Stimulated activated CD8-positive, alpha-beta memory T cell treated with anti-CD3 and anti-CD28 coated beads, Interleukin-2, amount 100 ng/mL, for 1 hour (primary cell): ENCODE data around the gene KRTAP2-4.
"Not testable (repeated sequence)": the region's sequence is repeated elsewhere in the genome, so short reads cannot be mapped to it uniquely, and the experiment has no call there.

Experiments
- DNase-seq, 2 donors: peaks; one replicate each; pipeline ENCODE4 v3.0.0-alpha.2; 2020; ENCODE audit warnings: low read depth in 2 of 2

KRTAP2-4 gene

DNA sequence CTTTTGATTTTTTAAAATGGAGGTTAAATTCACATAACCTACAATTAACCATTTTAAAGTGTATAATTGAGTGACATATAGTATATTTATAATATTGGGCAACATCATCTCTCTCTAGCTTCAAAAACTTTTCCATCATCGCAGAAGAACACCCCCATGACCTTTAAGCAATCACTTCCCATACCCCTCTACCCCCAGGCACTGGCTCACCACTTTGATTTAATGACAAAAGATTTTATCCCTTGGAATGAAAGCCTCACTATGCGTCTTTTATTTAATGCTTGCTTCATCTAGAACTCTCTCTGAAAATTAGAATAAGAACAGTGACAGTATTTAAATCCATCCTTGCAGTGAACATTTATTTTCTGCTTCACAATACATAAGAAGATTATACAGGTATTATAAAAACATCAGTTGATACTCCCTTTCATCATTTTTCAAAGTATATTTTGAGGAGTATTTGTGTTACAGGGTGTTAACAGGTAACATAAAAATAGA, 27.8 kb downstream of the KRTAP2-4 start:
- DNase-seq: no peak

DNA sequence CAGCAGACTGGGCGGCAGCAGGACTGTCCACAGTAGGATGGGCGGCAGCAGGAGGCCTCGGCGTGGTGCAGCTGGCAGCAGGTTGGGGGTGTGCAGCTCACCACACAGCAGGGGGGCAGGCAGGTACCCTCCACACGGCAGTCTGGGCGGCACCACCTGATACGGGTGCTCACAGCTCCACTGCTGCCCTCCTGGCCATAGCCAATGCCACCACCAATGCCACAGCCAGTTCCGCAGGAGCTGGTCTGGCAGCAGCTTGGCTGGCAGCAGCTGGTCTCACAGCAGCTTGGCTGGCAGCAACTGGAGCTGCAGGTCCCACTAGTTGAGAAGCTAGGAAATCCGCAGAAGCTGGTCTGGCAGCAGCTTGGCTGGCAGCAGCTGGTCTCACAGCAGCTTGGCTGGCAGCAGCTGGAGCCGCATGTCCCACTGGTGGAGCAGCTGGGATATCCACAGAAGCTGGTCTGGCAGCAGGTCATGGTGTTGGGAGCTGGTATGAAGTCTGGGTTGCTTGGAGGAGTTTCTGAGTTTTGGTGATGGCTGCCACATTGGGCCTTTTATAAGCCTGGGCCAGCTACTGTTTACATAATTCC, 31.2 kb downstream of the KRTAP2-4 start, which contains the start of gene KRTAP1-3:
KRTAP1-3 (minus strand) TSS at position 529 of the 590 bp plus-strand sequence; CDS start at position 476, 53 bp downstream.
- not testable (repeated sequence) for DNase-seq

DNA sequence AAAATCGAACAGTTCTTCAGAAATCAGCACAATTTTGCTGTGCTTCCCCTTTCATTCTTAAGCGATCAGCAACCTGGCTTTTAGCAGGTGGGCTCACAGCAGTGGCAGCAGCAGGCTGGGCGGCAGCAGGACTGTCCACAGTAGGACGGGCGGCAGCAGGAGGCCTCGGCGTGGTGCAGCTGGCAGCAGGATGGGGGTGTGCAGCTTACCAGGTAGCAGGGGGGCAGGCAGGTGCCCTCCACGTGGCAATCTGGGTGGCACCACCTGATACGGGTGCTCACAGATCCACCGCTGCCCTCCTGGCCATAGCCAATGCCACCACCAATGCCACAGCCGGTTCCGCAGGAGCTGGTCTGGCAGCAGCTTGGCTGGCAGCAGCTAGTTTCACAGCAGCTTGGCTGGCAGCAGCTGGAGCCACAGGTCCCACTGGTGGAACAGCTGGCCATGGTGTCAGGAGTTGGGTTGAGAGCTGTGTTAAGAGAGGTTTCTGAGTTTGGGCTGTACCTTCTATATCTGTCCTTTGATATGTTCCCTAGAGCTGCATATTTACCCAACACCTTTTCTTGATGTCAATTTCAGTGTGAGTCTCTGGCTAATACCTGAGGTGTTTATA, 35.9 kb downstream of the KRTAP2-4 start, which contains the start of gene KRTAP1-4:
KRTAP1-4 (minus strand) TSS at position 563 of the 613 bp plus-strand sequence; CDS start at position 446, 117 bp downstream.
- no peak for DNase-seq

- no peak for DNase-seq
These were observed 38.8 kb downstream of the KRTAP2-4 start, which contains the start of gene KRTAP1-5 for GRCh38 chr17:41026715-41027471. Gene KRTAP1-5, minus strand, starts transcription at chr17:41027208. Its CDS starts 53 bp downstream, at chr17:41027155.

DNA sequence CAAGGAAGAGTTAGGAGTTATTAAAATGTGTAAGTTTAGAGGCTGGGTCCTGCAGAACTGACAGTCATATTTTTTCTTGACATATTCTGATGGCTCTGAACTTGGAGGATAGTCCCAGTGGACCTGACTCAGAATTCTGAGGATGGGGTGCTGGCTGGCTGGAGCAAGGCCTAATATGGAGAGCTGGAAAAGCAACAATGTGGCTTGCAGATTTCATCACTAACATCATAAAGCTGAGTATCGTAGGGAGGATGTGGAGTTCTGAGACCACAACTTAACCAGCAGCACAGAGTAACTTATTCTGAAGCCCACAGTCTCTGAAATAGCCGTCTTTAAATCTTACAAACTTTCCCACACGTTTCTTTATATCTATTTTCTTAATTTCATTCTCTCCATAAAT, 41.0 kb downstream of the KRTAP2-4 start:
- no peak for DNase-seq

GRCh38 chr17:41020336-41020735, 45.3 kb downstream of the KRTAP2-4 start:
- no peak for DNase-seq

GRCh38 chr17:41019415-41019814, 46.3 kb downstream of the KRTAP2-4 start:
- DNase-seq: no peak

- DNase-seq: no peak
These were observed 47.1 kb downstream of the KRTAP2-4 start for GRCh38 chr17:41018541-41018940.

DNA sequence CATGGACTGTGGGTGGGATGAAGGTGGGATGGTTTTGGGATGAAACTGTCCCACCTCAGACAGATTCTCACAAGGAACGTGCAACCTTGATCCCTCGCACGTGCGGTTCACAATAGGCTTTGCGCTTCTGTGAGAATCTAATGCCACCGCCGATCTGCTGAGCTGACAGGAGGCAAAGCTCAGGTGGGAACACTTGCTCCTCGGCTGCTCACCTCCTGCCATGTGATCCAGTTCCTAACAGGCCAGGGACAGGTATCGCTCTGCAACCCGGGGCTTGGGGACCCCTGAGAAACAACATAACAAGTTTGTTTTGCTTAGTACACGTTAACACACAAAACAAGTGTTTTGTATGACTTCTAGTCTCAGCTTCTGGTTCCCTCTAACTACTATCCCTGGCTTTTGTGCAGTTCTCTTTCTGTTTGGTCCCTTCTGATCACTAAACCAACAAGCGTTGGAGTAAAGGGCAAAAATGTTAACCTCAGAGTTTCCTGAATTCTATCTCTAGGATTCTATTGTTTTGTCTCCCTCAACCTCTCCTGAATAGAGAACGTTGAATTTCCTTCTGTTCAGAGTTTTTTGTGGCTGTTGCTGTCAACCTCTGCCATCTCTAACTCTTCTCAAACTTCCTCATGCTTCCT, 49.0 kb downstream of the KRTAP2-4 start:
- no peak for DNase-seq

GRCh38 chr17:41015454-41015853, 50.2 kb downstream of the KRTAP2-4 start:
- DNase-seq: no peak
